SK-N-DZ (cell line): ENCODE results near the gene GPR21.

Experiments used
- DNase-seq: peaks from one replicate; pipeline ENCODE4 v3.0.0-alpha.2; 2015; ENCODE audit warnings: low spot score

GPR21 gene

DNA sequence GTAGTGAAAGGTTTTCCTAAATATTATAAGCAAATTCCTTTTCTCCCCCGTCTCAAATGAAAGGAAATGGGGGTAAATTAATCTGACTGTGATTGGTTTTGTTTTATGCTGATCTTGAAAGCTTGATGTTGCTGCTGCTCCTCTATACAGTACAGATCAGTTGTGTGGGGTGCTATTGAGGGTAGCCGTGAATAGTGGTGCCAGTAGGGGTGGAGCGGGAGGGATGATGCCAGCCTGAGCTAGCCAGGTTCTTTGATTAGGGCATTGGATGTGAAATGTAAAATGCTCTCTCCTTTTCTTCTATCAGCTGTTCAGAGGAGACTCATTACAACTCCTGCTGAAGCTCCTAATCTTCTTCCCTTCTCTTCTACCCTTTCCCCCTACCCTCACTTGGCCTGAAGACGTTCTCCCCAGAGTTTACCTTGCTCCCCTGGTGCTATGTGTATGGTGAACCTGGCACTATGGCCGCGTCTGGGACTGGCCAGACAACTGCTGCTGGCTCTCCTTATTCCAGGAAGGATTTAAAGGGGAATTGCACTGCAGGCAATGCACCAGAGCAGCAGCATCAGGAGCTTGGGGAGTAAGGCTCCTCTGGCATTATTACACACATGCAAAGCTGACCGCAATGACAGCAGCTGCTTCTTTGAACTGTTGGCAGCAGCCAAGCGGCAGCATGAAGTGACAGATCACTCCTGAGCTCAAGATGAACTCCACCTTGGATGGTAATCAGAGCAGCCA is 566 bp downstream of the GPR21 start:
- DNase-seq: no peak

DNA sequence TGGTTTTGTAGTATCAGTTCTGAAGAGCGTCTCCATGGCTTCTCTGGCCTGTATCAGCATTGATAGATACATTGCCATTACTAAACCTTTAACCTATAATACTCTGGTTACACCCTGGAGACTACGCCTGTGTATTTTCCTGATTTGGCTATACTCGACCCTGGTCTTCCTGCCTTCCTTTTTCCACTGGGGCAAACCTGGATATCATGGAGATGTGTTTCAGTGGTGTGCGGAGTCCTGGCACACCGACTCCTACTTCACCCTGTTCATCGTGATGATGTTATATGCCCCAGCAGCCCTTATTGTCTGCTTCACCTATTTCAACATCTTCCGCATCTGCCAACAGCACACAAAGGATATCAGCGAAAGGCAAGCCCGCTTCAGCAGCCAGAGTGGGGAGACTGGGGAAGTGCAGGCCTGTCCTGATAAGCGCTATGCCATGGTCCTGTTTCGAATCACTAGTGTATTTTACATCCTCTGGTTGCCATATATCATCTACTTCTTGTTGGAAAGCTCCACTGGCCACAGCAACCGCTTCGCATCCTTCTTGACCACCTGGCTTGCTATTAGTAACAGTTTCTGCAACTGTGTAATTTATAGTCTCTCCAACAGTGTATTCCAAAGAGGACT is 1.5 kb downstream of the GPR21 start:
- no peak for DNase-seq

DNA sequence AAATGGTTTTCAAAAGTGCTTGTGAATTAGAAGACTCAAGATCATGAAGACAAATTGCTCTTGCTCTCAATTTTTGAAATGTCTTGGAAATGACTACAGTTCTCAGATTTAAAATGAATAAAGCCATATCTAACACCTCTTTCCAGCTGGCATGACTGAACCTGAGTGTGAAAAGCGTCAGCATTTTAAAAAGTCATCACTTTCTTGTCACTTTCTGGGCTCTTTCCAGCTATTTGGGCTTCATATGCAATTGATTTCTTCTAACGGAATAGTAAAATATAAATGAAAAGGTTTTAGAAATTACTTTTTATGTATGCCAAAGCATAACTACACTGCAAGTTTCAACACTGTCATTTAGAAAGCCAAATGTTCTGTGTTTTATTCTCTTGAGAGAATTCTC is 2.3 kb downstream of the GPR21 start:
- no peak for DNase-seq

DNA sequence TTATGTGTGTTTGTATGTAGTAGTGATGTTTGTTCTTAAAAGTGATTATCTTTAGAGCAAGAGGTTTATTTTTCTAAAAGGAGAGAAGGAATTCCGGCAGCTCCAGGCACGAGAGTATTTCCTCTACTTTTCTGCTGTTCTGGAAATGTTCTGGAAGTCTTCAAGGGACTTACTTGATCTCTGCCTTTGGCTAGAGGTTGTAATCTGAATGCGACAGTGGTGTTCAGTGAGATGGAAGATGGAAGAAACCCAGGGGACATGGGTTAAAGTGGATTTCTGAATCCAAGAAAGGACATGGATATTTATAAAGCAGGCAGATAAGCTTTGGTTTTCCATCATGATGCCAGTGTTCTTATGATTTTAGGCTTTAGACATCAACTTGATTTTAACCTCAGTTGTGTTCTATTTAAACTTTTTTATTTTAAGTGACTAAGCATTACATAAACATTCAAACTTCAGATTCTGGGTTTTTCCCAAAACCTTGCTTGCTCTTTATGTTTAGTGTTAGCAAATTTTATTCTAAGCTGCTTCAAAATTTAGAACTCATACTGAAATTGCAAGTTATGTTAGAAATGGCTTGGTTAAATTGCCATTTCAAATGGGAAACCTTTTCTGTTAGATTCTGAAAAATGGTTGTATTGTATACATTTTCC is 3.6 kb downstream of the GPR21 start:
- DNase-seq: no peak

DNA sequence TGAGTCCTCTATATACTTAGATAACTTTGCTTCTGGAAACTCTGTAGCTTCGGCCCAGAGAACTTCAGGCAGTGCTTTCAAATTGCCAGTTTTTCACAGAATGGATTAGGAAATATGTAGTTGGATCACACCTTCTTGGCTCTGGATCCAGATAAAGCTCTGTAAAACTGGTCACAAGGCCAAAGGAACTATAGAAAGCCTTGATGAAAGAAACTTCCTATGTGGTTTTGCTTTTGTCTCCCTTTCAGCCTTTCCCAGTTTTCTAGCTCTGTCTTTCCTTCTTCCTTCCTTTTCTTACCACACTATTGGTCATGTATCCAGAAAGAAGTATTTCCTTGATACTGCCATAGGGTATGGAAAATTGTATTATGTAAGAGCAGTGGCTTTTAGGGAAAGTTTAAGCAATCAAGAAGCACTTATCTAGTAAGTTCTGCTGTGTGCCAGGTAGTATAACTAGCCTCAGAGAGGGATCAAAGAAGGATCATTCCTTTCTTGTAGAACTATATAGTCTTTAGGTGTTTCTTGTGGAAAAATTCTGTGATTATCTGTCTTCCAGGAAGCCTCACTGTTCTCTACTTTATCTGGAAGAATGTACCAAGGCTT is 6.3 kb downstream of the GPR21 start:
- no peak for DNase-seq

DNA sequence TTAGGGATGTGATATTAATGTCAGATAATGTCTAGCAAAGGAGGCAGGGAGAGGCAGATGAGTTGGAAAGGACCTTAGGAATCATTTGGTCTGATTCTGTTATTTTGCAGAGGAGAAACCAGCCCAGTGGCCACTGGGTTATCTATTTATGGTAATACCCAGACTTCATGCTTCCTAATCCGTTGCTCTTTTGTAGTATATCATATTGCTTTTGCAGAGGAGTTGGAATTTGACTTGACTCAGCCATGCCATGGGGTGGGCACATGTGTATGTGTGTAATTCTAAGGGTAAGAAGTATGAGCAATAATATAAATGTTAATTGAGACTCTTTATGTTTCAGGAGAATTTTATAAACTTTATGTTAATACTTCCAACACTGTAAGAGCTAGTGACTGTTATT is 7.3 kb downstream of the GPR21 start:
- no peak for DNase-seq

DNA sequence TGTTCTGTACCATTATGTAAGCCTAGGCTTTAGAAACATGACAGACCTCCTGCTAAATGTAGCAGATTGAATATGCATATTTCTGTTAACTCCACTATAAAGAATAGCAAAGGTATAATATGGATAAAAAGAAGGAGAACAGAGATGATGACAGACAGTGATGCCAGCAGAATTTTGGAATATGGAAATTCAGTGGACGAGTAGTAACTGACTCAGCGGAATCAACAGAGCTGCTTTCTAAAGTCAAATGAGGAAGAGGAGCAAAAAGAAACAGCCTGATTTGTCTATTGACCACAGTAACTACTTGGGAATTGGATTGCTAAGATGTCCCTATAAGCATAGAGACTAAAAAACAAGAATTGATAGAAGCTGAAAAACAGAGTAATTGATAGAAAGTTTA is 8.0 kb downstream of the GPR21 start:
- DNase-seq: no peak

DNA sequence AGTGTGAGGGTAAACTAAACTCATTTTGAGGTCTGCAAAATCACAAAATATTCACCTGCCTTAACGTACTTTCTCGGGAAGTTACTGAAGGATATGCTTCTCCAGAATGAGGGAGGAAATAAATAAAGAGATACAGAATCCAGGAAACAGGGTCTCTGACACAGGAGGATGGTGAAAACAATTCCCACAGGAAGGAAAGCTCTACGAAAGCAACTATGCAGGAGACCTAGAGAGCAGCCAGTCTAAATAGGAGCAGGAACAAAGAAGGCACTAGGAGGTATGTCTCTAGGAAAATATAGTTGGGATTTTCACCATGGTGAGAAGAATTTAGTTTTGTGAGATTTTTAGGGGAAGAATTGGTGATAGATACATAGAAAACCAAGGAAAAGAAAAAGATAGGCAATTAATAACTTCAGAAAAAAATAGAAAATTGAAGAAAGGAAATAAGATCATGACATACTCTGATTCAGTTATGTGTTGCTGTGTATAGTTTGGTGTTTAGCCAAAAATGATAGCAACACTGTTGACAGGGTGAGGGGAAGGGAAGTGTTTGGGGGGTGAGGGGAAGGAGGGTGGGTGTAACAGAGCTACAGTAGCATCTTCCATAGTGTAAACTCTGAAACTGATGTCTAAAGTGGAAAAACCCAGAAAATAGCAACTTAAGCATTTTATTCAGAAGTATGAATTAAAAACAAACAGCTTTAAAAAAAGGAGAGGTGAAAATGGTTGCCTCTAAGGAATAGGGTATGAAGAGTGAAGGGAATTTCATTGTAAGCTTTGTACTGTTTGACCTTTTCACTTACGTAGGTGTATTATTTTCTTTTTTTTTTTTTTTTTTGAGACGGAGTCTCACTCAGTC is 9.8 kb downstream of the GPR21 start:
- DNase-seq: no peak

DNA sequence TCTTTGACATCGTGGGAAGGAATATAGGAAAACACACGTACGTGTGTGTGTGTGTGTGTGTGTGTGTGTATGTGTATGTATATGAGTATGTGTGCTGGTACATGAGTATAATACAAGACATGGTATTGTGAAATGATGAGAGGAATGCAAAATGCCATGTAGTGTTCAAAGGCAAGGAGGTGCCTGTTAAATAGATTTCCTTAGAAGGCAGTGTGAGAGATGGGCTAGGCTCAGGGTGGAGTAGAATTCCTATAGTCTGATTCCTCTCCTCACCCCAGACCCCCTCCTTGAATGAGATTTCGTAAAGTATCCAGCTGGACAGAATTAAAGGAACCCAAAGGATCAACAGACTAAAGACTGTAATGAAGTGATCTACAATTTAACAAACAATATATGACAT is 11.1 kb downstream of the GPR21 start:
- DNase-seq: no peak

DNA sequence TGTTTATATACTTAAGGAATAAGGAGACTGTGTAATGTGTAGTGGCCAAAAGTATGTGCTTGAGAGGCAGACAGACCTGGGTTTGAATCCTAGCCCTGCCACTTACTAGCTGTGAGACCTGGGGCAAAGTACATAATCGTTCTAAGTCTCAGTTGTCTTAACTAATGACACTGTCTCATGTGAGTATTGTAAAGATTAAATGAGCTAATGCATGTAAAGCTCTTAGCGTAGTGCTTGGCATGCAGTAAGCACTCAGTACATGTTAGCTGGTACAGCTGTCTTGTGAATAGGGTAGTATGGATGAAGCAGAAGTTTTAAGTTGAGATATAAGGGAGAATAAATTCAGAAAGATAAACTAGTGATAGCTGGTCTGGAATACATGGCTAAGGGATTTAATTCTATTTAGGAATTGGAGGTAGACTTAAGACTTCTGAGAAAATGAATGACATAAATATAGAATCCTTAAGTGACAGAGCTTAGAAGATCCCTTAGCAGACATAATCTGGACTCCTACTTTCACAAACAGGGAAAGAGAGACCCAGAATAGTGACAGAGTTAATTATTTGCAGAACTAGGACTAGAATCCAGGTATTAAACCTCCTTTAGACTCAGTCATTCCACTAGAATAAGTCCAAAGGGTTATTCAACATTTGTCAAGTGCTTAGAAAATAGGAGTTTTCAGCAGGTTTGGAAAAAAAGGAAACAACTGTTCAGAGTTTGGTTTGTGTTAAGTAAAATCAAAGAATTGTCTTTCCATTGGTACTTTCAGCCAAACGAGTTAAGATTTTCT is 13.1 kb downstream of the GPR21 start:
- DNase-seq: no peak

DNA sequence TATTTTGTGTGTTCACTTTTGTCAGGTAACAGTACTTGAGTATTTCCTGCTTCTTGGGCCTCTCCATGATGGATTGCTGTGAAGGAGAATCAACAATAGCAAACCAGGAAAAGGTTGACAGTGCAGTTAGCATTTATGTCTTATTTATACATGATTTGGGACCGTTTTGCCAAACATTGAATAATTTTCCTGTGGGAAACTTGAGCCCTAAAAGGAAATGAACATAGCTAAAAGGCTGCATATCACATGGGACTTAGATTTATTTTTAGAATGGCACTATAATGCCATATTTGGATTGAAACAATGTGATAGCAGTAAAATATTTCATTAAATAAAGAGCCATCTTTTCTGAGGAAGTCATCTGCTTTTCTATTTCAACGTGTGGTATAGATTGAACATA is 15.3 kb downstream of the GPR21 start:
- DNase-seq: no peak

DNA sequence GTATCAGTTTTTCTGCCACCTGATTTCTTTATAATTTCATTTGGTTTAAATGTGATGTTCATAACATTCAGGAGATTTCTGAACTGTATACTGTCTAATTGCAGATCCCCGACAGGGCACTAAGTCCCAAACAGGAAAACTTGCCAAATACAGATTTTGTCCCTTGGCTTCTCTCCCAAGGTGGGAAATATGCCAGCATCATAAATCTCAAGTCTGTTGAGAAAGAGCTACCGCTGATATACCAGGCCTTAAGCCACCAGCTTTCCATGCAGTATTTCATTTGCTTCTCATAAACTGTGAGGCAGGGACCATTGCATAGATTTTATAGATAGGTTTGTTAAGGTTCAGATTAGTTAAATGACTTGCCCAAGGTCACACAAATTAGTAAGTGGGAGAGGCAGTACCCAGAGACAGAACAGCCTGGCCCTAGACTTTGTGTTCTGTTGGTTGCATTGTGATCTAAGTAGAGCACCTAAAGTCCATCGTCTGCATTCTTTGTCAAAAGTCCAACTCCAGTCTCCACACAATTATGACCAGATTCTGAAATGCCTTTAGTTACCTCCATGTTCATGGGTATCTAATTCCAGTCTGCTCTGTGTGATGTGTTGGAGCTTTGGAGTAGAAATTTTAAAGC is 16.2 kb downstream of the GPR21 start:
- DNase-seq: no peak

DNA sequence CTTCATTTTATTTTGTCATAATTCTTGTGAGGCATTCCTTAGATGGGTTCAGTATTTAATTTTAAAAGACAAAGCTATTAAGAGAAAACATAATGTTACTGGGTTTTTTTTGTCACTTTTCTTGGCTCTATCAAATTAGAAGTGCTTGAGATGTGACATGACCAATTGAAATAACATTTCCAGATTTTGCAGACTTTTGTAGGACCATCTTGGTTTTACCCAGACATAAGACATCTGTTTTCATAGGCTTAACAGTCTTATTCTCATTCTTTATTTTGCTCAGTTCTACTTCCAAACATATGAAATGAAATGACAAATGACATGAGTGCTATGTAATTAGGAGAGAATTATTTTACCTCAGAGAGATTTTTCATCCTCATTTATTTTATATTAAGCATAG is 19.6 kb downstream of the GPR21 start:
- no peak for DNase-seq

DNA sequence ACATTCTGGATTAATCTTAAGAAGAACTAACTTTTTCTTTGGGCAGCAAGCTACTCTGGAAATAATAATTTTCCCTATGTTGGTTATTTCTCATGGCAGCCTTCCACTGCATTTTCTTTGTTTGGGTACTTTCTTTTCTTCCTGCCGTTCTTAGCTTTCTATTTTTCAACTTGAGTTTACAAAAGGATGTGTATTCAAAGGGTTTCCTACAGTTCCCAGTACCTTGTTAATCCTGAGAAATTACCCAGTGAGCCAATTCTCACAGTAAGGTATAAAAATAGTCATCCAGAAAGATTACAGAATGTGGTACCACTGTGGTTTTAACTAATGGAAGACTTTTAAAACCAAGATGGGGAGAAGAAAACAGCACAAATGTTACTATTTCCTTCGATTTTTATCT is 20.2 kb downstream of the GPR21 start:
- no peak for DNase-seq

DNA sequence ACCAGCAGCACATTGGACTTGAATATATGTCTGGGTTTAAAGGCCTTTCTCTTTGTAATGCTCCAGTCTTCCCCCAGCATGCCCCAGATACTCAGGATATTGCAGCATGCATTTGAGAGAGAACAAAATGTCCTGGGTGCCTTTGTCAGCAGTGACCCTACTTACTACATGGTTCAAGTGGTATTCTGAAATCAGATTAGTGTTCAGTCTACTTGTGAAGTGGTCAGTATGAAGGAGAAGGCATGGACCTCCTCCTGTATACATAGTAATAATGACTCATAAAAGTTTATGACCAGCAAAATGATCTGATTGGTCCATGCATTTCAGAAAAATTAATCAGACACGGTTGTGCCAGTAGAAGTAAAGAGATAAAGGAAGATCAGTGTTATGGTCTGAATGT is 25.4 kb downstream of the GPR21 start:
- DNase-seq: no peak

DNA sequence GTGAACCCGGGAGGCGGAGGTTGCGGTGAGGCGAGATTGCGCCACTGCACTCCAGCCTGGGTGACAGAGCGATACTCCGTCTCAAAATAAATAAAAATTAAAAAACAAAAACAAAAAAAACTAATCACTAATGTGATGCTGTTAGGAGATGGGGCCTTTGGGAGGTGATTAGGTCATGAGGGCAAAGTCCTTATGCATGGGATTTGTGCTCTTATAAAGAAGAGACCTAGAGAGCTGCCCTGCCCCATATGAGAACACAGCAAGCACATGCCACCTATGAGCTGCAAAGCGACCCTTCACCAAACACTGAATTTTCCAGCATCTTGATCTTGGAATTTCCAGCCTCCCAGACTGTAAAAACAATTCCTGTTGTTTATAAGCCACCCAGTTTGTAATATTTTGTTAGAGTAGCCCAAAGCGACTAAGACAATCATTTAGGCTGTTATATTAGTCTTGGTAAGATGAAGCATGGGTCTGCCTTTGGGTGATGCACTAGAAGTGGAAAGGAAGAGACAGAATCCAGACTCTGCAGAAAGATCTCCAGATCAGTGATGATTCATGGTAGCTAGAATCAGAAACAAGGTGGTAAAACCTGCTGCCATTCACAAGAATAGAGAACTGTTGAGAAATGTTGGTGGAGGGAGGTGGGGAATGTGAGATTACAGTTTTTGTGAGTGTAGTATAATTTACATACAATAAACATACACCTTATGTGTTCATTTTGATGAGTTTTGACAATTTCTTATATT is 26.2 kb downstream of the GPR21 start:
- DNase-seq: no peak

DNA sequence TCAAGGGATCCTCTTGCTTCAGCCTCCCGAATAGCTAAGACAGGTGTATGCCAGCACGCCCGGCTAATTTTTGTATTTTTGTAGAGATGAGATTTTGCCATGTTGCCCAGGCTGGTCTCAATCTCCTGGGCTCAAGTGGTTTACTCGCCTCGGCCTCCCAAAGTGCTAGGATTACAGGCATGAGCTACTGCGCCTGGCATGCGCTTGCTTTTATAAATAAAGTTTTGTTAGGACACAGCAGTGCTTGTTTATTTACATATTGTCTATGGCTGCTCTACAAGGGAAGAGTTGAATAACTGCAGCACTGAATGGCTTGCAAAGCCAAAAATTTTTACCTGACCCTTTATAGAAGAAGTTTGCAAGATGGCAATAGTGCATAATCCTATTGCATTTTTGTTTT is 27.7 kb downstream of the GPR21 start:
- DNase-seq: no peak

DNA sequence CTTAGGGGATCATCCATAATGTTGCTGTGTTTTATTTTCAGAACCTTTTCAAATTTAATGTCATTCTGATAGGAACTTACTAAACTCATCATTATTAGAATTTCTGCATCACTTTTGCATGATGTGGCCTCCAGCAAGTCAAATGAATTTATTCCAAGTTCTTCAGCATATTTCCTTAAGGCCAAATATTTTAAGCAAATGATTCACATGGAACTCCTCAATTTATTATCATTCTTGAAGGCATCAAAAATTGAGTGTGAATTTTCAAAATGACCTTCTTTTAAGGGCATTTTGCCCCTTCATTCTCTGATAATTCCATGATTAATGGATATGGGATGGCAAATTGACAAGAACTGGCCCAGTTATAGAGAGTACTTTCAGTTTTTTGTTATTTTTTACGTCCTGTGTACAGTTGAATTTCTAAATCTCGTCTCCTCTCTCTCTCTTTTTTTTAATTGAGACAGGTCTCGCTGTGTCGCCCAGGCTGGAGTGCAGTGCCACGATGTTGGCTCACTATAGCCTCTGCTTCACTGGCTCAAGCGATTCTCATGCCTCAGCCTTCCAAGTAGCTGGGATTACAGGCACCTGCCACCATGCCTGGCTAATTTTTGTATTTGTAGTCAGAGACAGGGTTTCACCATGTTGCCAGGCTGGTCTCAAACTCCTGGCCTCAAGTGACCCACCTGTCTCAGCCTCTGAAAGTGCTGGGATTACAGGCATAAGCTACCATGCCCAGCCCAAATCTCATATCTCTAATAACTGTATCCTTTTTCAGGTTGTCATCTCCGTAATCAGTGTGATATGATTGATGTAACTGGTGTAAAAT is 29.1 kb downstream of the GPR21 start:
- DNase-seq: no peak

DNA sequence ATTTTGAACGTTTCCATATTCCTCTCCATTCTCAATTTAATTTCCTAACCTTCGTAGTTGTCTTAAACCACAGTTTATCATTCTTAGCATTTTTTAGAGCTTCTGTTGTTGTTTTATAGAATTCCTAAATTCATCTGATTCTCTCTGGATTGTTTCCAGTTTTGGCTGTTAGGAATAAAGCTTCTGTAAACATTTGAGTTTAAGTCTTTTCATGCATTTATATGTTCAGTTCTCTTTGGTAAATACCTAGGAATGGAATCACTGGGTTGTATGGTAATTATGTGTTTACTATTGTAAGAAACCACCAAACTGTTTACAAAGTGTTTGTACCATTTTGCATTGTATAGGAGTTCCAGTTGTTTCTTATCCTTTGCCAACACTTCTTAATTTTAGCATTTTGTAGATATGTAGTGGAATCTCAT is 29.7 kb downstream of the GPR21 start:
- no peak for DNase-seq
